Measurements from ENCODE around the gene KDM1B.

Gene KDM1B

DNA sequence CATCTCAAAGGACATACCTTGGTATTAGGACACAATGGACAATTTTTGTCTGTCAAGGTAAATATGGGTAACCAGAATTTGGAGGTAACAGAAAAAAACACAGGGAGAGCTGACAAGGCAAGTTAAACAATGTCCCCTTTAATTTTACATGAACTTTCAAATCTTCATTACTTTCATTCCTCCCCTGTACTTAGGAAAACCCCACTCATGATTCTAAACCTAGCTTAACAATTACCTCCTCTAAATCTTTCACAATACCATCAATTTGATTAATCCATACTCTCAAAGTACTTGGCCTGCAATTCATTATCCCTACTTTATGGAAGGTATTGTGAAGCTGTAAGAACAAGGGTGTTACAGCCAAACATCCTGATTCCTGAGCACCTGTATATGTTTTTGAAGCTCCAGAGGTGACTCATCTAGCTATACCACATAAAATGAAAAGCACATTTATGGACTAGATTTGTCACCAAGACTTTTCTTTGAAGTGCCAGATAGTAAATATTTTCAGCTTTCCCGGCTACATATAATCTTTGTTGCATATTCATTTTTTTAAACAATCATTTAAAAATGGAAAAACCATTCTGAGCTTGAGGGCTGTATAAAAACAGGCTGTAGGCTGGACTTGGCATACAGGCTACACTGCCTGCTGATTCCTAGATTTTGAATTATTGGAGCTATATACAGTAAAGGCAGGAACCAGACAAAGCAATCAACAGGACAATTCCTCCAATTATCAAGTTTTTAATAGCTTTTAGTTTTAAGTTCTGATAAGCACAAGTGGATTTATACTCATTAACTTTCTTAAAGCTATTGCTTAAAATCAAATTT lies 86.2 kb downstream of the KDM1B start:
- TF ChIP-seq, protein P1, sequence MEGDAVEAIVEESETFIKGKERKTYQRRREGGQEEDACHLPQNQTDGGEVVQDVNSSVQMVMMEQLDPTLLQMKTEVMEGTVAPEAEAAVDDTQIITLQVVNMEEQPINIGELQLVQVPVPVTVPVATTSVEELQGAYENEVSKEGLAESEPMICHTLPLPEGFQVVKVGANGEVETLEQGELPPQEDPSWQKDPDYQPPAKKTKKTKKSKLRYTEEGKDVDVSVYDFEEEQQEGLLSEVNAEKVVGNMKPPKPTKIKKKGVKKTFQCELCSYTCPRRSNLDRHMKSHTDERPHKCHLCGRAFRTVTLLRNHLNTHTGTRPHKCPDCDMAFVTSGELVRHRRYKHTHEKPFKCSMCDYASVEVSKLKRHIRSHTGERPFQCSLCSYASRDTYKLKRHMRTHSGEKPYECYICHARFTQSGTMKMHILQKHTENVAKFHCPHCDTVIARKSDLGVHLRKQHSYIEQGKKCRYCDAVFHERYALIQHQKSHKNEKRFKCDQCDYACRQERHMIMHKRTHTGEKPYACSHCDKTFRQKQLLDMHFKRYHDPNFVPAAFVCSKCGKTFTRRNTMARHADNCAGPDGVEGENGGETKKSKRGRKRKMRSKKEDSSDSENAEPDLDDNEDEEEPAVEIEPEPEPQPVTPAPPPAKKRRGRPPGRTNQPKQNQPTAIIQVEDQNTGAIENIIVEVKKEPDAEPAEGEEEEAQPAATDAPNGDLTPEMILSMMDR (IDR thresholded peaks at IDR 0.05; ENCODE audit: insufficient read depth, low read depth, low read length, missing control alignments) = no peak
- peak; percentile 50 for DNase-seq (ENCODE audit: low read depth)

DNA sequence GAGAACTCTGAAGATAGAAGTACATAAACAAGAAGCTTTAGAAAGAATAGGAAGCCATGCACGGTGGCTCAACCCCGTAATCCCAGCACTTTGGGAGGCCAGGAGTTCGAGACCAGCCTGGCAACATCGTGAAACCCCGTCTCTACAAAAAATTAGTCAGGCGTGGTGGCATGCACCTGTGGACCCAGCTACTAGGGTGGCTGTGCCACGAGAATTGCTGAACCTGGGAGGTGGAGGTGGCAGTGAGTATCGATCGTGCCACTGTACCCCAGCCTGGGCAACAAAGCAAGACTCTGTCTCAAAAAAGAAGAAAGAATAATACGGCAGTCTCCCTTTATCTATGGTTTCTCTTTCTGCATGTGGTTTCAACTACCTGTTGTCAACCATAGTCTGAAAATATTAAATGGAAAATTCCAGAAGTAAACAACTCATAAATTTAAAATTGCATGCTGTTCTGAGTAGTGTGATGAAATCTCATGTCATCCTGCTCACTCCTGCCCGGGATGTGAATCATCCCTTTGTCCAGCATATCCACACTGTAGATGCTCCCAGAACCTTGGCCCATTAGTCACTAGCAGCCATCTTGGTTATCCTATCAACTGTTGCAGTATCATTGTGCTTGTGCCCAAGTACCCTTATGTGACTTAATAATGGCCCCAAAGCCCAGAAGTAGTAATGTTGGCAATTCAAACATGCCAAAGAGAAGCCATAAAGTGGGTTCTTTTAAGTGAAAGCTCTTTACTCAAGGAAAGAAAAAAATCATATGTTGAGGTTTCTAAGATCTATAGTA lies 87.0 kb downstream of the KDM1B start:
- peak; percentile 94 for DNase-seq (ENCODE audit: low read depth)
- TF ChIP-seq, protein P1 (IDR thresholded peaks at IDR 0.05; ENCODE audit: insufficient read depth, low read depth, low read length, missing control alignments) = no peak
- H3K4me3 ChIP-seq (ENCODE audit: low read length) = no peak overlapping the region

More for the DNA sequence above, 86.2 kb downstream of the KDM1B start:
- H3K4me3 ChIP-seq (ENCODE audit: low read length) = no peak overlapping the region

DNA sequence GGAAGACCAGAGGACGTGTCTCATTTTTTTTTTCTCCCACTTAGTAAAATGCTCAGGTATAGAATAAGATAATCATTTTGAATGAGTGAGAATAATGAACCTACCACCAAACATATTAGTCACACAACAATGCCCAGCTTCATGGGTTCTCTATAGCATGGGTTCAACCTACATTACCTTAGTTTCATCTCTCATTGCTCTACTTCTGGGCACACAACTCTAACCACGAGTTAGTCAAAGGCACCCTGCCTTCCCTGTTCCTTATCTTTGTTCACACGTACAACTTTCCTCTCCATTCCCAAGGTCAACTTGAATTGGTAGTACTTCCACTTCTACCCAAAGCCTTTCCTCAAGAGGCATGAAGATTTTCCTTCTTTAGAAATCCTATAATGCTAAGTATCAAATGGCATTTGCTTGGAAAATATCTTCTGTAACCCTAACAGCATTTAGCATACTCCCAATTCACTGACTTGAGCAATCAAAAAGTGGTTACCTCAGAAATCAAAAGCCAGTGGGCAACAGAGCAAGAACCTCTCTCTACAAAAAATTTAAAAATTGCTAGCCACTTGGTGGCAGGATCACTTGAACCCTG lies 88.2 kb downstream of the KDM1B start:
- TF ChIP-seq, protein P1 (IDR thresholded peaks at IDR 0.05; ENCODE audit: insufficient read depth, low read depth, low read length, missing control alignments) = no peak
- H3K4me3 ChIP-seq (ENCODE audit: low read length) = no peak overlapping the region
- DNase-seq (ENCODE audit: low read depth) = no peak

DNA sequence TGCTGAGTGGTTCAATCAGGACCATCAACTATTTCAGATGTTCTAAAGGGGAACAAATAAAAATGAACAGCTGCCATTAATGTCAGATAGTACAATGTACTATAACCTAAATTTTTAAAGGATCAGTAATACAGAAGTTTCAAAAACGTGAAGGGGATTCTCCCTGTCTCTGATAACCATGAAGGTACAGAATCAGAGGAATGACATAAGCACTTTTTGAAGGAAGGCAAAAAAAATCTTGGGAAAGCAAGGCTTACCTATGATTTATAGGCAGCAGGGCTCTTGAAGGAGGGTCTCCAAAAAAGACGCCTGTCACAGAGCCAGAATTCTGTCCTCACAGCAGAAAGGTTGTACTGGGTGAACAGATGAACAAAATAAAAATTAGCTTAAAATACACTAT lies 89.0 kb downstream of the KDM1B start:
- no peak for DNase-seq (ENCODE audit: low read depth)
- TF ChIP-seq, protein P1 (IDR thresholded peaks at IDR 0.05; ENCODE audit: insufficient read depth, low read depth, low read length, missing control alignments) = no peak
- H3K4me3 ChIP-seq (ENCODE audit: low read length) = no peak overlapping the region

DNA sequence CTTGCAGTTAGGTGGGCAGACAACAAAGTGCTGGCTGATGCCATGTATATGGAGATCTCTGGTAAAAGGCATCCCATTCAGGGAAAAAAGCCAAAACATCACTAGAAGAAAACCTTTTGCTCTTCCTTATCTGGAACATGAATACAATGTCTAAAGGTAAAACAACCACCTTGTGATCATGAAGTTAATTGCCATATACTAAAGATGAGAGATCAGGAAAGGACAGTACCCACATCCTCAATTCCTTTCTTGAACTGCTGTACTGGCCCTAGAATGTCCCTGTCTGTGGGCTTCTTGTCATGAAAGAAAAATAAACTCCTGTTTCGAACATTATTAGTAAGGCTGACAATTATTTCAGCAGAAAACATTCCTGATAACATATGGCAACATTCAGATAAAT lies 89.9 kb downstream of the KDM1B start:
- no peak for DNase-seq (ENCODE audit: low read depth)
- H3K4me3 ChIP-seq (ENCODE audit: low read length) = no peak overlapping the region
- TF ChIP-seq, protein P1 (IDR thresholded peaks at IDR 0.05; ENCODE audit: insufficient read depth, low read depth, low read length, missing control alignments) = no peak

DNA sequence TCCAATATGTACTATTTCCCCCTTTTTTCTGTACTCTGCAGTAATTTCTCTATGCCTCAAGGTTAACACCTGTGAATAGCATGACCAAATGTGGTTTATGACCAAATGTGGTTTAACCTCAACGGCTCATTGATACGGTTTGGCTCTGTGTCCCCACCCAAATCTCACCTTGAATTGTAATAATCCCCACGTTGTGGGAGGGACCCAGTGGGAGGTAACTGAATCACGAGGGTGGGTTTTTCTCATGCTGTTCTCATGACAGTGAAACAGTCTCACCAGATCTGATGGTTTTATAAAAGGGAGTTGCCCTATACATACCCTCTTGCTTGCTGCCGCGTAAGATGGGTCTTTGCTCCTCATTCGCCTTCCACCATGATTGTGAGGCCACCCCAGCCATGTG lies 90.4 kb downstream of the KDM1B start:
- H3K4me3 ChIP-seq (ENCODE audit: low read length) = no peak overlapping the region
- DNase-seq (ENCODE audit: low read depth) = no peak
- TF ChIP-seq, protein P1 (IDR thresholded peaks at IDR 0.05; ENCODE audit: insufficient read depth, low read depth, low read length, missing control alignments) = no peak
